GM15510 (cell line): ENCODE results near the gene CYTH4.
A peak's percentile ranks its signal among the peaks of the same experiment; 100 is the strongest.

Source experiments
- POLR2A ChIP-seq: IDR thresholded peaks from 3 replicates; pipeline ENCODE4 v1.6.1; 2011; ENCODE audit warnings: borderline replicate concordance; ENCODE audit not compliant: insufficient read length; ENCODE audit errors: extremely low read depth

CYTH4 gene

DNA sequence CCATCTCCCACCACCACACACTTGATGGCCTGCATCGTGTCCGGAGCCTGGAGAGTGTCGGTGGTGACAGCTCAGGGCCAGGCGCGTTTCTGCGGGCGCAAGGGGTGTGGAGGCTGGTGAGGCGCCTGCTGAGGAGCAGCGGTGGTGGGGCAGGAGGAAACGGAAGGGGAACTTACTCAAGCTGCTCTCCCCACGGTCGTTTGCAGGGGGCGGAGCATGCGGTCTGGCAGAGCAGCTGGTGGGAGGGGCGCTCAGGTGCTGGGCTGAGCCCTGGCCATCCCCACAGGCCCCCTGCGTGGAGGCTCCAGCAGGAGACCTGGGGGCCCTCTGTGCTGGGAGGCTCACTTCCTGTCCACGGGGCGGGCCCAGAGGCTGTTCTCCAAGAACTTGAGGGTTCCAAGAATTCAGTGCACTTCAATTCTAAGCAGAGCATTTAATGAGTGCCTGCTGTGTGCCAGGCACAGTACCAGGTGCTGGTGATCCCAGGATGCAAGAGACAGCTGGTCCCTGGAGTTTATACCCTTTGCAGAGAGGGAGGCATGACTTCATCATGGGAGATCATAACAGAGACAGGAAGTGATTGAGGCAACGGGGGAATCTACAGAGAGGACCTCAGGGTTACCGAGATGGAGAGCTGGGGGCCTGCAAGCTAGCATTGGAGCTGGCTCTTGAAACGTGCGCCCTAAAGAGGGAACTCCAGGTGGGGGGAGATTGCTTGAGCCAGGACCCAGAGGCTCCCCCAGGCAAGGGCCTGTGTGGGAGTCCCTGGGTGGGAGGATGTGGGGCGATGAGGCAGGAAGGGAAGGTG, 38.0 kb upstream of the CYTH4 start, which contains the start of gene RAC2:
Gene RAC2, minus strand, starts transcription at position 156 of the 808 bp plus-strand sequence. Its CDS starts 121 bp downstream, at position 35.
- peak; percentile 91 for TF ChIP-seq POLR2A

DNA sequence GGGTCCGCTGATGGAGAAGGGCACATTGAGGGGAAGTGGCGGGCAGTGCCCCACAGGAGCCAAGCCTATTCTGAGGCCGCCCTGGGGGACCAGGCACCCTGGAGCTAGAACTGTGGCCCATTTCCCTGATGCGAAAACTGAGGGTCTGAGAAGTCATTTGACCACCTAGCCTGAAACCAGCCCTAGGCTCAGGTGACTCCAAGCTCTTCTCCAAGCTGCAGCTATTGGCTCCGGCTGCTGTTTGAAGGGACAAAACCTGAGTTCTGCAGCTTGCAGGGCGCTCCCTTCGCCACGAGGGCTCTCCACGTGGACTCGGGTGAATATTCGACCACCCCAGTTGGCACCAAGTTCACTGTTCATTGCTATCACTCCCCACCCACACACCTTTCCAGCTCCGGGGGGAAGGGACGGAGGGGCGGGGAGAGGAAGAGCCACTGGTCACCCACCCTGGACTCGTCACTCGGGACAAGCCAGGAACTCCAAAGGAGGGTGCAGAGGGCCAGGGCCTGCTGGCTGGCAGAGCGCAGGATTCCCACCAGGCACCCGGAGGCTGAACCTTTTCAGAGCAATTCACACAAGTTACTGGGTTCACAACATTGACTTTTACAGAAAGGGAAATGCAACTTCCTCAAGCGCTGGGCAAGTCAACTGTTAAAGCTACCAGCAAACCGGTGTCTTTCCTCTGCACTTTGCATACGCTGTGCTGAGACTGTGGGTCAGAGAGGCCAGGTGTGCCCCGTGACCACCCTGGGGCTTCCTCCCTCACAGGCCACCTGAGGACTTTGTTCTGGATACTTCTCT, 37.2 kb upstream of the CYTH4 start:
- TF ChIP-seq POLR2A, result peak; percentile 54

DNA sequence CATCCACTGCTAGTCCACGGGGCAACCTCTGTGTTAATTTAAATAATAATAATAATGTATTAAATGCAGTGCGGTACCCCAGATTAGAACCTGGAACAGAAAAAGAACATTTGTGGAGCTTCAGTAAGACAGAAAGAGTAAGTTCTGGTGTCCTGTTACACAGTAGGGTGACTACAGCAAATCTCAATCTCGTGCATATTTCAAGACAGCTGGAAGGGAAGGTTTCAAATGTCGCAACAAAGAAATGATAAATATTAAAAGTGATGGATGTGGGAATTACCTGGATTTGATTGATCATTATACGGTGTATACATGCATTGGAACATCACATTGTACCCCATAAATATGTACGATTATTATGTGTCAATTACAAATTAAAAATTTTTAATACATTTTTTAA, 36.6 kb upstream of the CYTH4 start:
- no peak for TF ChIP-seq POLR2A

DNA sequence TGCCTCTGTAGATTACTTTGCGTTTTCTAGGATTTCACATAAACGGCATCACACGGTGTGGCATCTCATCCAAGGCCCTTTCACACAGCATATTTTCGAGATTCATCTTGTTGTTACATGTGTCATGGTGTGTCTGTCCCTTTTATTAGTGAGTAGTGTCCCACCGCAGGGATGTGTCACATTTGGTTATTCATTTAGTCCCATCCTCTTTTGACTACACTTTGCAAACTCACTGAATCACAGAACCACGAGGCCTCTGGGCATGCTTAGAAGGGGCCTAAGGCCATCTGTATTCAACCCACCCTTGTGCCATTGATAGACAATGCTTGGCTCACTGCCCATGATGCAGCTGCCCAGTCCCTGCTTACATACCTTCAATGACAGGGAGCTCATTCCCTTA, 34.1 kb upstream of the CYTH4 start:
- no peak for TF ChIP-seq POLR2A

DNA sequence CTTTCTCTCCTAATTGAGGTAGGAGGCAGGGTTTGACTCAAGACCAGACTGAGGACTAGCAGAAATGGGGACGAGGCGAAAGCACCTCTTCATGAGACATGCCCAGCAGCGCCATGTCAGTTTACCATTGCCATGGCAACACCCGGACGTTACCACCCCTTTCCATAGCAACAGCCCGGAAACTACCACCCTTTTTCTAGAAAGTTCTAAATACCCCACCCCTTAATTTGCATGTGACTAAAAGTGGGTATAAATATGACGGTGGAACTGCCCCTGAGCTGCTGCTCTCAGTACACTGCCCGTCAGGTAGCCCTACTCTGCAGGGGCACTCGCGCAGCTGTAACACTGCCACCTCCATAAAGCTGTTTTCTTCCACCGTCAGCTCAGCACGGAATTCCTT, 32.3 kb upstream of the CYTH4 start:
- peak; percentile 17 for TF ChIP-seq POLR2A

- no peak for TF ChIP-seq POLR2A
These were observed 29.1 kb upstream of the CYTH4 start for GRCh38 chr22:37253126-37253660.

DNA sequence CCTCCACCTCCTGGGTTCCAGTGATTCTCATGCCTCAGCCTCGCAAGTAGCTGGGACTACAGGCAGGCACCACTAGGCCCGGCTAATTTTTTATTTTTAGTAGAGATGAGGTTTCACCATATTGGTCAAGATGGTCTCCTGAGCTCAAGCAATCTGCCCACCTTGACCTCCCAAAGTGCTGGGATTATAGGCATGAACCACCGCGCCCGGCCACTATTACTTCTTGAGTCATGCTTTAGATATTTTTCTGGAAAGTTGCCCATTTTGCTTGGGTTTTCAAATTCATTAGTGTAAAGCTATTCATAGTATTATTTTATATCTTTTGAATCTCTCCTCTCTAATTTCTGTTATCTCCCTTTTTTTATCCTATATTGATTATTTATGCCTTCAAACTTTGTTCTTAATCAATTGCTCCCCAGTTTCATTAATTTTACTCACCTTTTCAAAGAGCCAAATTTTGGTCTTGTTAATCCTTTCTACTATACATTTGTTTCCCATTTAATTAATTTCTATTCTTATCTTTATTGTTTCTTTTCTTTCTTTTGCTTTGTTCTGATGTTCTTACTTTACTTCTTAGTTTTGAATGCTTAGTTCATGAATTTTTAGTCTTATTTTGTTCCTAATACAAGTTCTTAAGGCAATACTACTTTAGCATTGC, 28.0 kb upstream of the CYTH4 start:
- no peak for TF ChIP-seq POLR2A

DNA sequence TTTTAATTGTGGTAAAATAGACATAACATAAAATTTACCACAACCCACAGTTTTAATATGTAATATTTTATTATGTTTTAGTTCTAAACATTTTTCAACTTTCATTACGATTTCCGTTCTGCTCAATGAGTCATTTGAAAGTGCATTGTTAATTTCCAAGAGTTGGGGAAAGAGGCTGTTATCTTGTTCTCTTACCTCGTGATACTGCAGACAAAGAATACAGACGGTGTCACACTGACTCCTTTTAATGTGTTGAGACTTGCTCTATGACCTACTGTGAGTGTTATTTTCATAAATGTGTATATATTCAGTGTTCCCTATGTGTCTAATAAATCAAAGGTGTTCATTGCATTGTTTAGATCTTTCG, 27.5 kb upstream of the CYTH4 start:
- TF ChIP-seq POLR2A, result no peak

- TF ChIP-seq POLR2A, result no peak
These were observed 26.7 kb upstream of the CYTH4 start for GRCh38 chr22:37255558-37256006.

DNA sequence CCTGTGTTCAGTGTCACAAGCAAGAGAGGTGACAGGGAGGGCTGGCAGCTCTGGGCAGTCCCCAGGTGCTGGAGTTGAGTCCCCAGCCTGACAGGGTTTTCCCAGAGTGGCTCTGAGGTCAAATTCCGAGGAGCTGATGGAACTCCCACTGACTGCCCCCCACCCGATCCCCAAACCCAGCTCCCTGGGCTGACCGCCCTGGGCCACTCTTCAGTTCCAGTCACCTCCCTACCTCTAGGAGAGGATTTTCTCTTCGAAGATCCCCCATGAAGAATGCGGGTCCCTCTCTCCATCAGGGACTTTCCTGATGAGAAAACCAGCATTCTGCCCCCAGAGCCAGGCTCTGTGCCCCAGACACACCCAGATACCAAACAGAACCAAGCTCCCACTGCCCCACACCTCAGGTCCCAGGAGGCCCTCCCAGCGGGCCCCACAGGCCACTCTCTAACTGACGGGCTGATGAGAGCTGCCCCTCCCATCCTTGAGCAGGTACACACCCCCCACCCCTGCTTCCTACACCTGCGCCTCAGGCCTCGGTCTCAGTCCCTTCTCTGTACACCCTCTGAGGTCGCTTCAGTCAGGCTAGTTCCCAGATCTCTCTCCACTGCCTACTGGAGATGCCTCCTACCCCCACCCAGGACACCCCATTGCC, 26.1 kb upstream of the CYTH4 start:
- no peak for TF ChIP-seq POLR2A

DNA sequence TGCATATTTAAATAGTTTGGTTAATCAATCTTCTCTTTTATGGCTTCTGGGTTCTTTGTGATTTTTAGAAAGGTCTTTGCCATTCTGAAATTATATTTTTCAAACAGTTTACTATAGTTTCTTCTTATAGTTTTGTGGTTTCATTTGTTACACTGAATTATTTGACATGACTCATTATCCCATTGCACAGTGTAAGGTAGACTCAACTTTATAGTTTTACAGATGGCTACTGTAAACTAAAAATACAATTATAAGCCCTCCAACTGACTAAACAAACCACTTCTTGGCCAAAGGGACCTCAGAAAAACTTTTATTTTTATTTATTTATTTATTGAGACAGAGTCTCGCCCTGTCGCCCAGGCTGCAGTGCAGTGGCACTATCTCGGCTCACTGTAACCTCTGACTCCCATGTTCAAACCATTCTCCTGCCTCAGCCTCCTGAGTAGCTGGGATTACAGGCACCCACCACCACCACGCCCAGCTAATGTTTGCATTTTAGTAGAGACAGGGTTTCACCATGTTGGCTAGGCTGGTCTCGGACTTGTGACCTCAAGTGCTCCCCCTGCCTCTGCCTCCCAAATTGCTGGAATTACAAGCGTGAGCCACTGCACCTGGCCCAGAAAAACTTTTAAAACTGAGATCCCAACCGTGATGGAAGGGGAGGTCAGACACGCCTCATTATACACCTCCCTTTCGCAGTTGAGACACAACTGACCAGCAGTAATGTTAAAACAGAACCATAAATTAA, 24.1 kb upstream of the CYTH4 start:
- TF ChIP-seq POLR2A, result no peak

DNA sequence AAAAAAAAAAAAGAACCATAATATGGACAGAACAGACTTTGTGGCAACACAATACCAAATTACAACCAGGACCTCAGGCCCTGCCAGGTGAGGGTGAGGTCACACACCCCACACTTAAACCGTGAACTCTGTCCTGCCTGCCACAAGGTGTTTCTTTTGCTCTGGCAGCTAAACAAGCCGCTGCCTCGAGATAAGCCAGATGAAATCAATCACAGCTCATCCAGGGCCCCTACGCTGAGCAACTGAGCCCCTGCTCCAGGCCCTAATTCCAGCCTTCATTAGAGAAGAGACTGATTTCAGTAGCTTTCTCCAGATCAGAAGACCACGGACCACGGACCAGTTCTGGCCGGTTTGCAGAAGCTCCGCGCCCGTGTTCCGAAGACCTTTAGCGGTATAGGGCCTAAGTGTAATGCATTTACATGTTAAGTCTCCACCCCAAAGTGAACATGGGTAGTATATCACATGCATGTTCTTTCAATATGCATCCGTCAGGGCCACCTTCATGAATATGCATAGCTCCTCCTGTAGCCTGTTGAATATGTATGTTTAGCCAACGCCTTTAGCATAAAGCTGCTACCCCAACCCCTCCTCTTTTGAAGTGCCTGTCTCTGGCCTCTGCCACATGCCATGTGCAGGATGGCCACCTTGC, 23.4 kb upstream of the CYTH4 start:
- TF ChIP-seq POLR2A, result no peak

DNA sequence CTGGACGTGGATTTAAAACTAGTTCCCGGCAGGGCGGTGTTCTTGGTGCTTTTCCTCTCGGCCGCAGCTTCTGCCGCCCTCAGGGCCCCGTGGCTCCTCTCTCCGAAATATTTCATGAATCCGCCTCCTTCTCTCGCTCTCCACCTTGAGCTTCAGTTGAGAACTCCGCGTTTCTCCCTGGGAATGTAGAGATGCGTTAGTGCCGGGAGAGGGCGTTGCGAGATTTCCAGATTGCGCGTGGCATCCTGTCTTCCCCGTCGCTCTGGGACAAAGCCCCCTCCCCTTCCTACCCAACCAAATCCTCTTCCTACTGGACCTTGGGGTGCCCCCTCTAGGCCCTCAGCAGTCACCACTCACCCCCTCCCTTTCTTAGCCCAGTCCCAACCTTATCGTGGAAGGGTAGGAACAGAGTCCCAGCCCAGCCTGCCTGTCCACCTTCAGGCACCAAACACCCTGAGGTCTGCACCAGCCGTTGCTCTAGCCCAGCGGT, 22.7 kb upstream of the CYTH4 start:
- TF ChIP-seq POLR2A, result no peak
